NCI-H524 treated with DMSO at 0.1 percent for 48 hours (cell line): ENCODE results near the gene SETD4.

Experiments used
- DNase-seq: peaks from one replicate; lab custom pipeline; 2025; lab: John Stamatoyannopoulos, UW

Gene SETD4

DNA sequence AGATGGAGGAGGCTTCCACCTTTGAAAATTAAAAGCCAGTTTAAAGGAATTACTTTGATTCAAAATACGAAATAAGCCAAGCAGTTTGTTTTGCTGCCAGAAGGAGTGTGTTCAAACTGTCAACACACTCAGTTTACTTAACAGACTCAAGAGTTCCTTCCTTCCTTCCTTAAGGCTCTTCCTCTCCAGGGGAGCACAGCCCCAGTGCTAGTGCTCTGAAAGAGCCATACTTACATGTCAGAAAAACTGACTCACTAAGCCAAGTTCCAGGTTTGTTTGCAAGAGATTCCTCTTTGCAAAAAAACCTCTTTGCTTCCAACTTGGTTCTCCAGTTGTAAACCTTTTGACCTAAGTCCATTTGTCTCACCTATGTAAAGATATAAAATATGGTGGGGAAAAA is 14.3 kb downstream of the SETD4 start:
- no peak for DNase-seq

DNA sequence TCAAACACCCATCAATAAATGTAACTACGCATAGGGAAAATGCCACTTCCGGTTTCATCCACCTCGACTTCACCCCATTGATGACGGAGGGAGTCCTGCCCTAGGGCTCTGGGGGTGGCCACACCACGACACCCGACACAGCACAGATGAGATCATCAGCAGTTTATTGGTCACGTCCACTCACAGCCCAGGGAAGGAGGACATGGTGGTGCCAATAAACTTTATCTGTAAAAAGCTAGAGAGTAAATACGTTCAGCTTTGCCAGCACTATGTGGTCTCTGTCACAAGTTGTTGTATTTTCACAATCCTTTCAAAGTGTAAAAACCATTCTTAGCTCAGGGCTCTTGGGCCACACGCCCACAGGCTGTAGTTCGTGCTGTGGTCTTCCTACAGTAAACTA is 16.3 kb downstream of the SETD4 start:
- DNase-seq, result no peak

DNA sequence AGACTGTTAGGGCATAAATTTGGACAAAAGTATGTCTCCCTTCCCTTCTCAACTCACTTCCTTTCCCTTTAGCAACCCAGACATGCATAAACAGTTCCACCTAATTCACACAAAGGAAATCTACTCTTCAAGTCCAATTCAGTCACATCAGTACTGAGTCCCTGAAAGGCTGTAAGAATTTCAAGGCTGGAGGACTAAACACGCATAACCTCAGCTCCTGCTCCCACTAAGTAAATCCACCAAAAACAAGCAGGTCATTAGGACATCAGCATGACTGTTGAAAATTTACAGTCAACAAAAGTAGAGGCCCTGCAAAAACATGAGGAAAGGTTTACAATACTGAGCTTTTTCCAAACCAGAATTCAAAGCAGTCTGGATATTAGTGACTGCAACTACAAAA is 18.4 kb downstream of the SETD4 start:
- DNase-seq, result no peak

- no peak for DNase-seq
Observed at GRCh38 chr21:36040389-36040788, 19.9 kb downstream of the SETD4 start.

GRCh38 chr21:36039861-36040260 is 20.5 kb downstream of the SETD4 start:
- no peak for DNase-seq

DNA sequence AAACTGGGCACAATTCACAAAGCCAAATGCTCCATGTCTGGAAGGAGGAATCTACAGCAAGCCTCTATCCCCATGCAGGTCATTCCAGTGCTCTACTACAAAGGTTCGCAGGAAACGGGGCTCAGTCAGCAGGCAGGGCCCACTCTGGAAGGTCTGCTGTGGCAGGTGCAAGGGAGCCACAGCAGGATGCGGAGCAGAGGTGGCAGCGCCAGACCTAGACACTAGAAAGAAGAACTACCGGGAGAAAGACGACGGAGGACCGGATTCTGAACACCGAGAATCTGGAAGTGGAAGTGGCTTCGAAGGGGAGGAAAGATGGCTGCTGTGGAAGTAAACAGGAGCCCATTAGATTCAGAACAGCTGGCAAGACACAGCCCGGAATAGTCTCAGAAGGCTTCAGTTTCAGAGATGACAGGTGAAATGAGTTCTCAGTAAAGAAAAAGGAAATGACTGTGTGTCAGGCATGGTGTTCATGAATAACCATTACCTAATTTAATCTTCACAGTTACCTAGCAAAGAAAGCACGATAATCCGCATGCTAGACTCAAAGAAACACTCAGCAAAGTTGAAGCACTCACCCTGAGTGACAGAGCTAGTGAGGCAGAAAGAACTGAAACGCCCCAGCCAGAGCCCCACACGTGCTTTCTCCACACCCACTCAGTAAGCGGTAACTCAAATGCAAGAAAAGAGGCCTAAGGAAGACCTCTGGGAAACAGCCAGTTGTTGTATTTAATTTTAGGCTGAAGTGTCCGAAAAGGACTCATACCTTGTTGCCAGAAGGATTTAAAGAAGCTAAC is 21.4 kb downstream of the SETD4 start:
- no peak for DNase-seq

- DNase-seq, result no peak
Observed at GRCh38 chr21:36035381-36035791, 24.9 kb downstream of the SETD4 start.

- DNase-seq, result no peak
Observed at GRCh38 chr21:36034211-36034913, 26.0 kb downstream of the SETD4 start.

- DNase-seq, result no peak
Observed at GRCh38 chr21:36032647-36033406, 27.5 kb downstream of the SETD4 start.

DNA sequence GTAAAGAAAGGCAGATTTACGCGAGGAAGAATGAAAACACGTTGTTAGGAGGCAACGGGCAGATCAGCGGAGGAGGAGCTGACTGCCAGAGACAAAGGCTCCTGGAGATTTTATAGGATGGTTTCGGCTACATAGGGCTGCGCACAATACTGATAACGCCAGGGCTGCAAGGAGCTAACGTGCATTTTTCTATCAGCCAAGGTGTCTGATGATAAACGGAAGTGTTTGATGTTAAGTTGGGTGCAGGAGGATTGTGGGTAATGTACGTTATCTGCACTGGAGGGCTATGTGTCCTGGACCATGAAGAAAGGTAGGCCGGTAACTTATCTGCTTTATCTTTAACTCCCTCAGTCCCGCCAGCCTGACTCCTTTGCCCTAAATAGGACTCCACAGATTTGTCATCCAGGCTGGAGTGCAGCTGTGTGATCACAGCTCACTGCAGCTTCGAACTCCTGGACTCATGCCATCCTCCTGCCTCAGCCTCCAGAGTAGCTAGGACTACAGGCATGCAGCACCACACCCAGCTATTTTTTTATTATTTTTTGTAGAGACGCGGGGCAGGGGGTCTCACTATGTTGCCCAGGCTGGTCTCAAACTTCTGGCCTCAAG is 29.6 kb downstream of the SETD4 start:
- DNase-seq, result no peak

GRCh38 chr21:36029309-36029708 is 31.0 kb downstream of the SETD4 start:
- DNase-seq, result no peak

- peak; percentile 39 for DNase-seq
Observed at GRCh38 chr21:36028127-36029069, 31.9 kb downstream of the SETD4 start.

GRCh38 chr21:36027347-36027746 is 33.0 kb downstream of the SETD4 start:
- DNase-seq, result no peak

- no peak for DNase-seq
Observed at GRCh38 chr21:36024782-36025181, 35.5 kb downstream of the SETD4 start.

GRCh38 chr21:36023092-36023480 is 37.2 kb downstream of the SETD4 start:
- no peak for DNase-seq

DNA sequence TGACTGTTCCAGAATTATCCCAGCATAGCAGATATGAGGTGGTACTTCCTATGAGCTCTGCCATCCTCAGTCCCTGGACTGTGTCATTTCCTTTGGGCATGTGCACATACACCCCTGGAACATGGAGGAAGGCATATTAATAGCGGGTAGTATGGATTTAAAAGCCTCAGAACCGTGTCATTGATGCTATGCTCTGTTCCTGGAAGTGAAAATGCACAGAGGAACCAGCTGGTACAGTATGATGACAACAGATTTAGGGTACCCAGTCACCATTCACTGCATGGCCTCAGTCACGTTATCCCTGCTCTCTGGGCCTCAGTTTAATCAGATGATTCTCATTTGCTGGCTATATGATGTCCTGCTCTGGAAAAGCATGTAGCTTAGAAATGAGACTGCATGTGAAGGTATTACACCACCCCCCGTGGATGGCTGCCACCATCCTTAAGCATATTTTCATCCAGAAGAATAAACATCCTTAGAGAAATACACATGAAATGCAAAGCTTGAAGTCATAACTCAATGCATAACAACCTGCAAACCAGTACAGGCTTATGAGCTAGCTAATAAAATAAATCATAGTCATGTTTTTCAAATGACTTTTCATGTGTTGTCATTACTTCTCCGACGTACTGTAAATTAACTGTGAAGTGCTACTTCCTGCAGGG is 37.8 kb downstream of the SETD4 start:
- DNase-seq, result no peak

- DNase-seq, result no peak
Observed at GRCh38 chr21:36021251-36021837, 39.0 kb downstream of the SETD4 start.

GRCh38 chr21:36015045-36015444 is 45.3 kb downstream of the SETD4 start:
- no peak for DNase-seq

- no peak for DNase-seq
Observed at GRCh38 chr21:36010801-36011200, 49.5 kb downstream of the SETD4 start.

DNA sequence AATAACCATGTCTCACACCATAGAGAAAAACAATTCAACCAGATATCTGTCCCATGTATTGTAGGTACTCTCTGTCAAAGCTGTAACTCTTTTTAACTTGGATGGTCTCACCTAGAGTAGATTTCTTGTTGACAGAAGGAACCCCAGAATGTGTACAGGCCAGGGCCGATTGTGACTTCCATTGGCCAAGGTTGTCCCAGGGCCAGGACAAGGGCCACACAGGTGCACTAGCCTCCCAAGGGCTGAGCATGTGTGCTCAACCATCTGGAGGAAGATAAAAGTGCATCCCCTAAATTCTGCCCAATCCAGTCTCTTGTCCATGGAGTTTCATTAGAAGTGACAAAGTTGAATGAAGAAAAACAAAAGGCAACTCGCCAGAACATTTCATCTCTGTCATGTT is 51.8 kb downstream of the SETD4 start:
- no peak for DNase-seq
